HepG2 (cell line): Measurements from ENCODE around the gene TTBK1.

Source experiments
- EP300 ChIP-seq, 3 experiments: sonication (generic) in 1 of 3; formaldehyde crosslinking in 1 of 3; IDR thresholded peaks; 2 replicates each; pipeline versions ENCODE4 v1.5.1 to v1.6.1; 2011 to 2020; ENCODE audit warnings: low read depth in 2 of 3, low read length in 2 of 3, borderline replicate concordance in 1 of 3, improper control_type of control experiment in 1 of 3, mild to moderate bottlenecking in 1 of 3, missing genetic modification reagents in 1 of 3, moderate library complexity in 1 of 3
- ERF ChIP-seq: IDR thresholded peaks from 2 replicates; pipeline ENCODE4 v1.6.1; 2018; ENCODE audit warnings: missing biosample characterization, missing genetic modification reagents
- POLR2A ChIP-seq, 2 experiments: IDR thresholded peaks; 2 replicates each; pipeline ENCODE4 v1.6.1; 2011; ENCODE audit warnings: low read depth in 2 of 2, low read length in 2 of 2, mild to moderate bottlenecking in 1 of 2, moderate library complexity in 1 of 2; ENCODE audit not compliant: insufficient read depth in 1 of 2
- ZFP90 ChIP-seq: sonication (generic); formaldehyde crosslinking; IDR thresholded peaks from 2 replicates; pipeline ENCODE4 v1.8.0; 2022; ENCODE audit warnings: missing genetic modification reagents, mild to moderate bottlenecking, inconsistent platforms, borderline replicate concordance
- TF ChIP-seq, protein P1 (sequence below): sonication (generic); formaldehyde crosslinking; conservative IDR thresholded peaks from 2 replicates; pipeline ENCODE4 v1.8.1; 2023; ENCODE audit warnings: missing genetic modification reagents
- TF ChIP-seq, protein P2 (sequence below): sonication (generic); formaldehyde crosslinking; IDR thresholded peaks from 2 replicates; pipeline ENCODE4 v1.5.0; 2020; ENCODE audit warnings: mild to moderate bottlenecking, missing genetic modification reagents, moderate library complexity
- TF ChIP-seq, protein P3 (sequence below): IDR thresholded peaks from 2 replicates; pipeline ENCODE4 v1.6.1; 2016; ENCODE audit warnings: missing compliant biosample characterization, missing genetic modification reagents, borderline replicate concordance
- TF ChIP-seq, protein P4 (sequence below): sonication (generic); formaldehyde crosslinking; IDR thresholded peaks from 2 replicates; pipeline ENCODE4 v1.5.0; 2020; ENCODE audit warnings: missing genetic modification reagents, mild to moderate bottlenecking, borderline replicate concordance
- TF ChIP-seq, protein P5 (sequence below): sonication (generic); formaldehyde crosslinking; conservative IDR thresholded peaks from 2 replicates; pipeline ENCODE4 v1.4.0; 2020; ENCODE audit warnings: missing genetic modification reagents

DNA sequence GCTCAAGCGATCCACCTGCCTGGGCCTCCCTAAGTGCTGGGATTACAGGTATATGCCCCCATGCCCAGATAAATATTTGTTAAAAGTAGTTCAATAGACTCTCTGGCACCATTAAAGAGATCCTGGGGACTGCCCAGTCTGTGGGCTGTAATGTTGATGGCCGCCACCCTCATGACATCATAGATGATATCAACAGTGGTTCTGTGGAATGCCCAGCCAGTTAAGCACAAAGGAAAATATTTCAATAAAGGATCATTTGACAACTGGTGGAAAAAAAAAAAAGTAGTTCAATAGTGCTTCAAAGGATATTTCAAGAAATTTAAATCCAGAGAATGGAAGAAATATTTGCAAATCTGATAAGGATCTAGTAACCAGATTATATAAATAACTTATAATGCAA is 66.9 kb downstream of the TTBK1 start:
- TF ChIP-seq POLR2A (IDR thresholded peaks at IDR 0.05; ENCODE audit: insufficient read depth in 1 of 2, low read depth in 2 of 2, low read length in 2 of 2) = no peak
- TF ChIP-seq, protein P1, sequence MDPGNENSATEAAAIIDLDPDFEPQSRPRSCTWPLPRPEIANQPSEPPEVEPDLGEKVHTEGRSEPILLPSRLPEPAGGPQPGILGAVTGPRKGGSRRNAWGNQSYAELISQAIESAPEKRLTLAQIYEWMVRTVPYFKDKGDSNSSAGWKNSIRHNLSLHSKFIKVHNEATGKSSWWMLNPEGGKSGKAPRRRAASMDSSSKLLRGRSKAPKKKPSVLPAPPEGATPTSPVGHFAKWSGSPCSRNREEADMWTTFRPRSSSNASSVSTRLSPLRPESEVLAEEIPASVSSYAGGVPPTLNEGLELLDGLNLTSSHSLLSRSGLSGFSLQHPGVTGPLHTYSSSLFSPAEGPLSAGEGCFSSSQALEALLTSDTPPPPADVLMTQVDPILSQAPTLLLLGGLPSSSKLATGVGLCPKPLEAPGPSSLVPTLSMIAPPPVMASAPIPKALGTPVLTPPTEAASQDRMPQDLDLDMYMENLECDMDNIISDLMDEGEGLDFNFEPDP (CRISPR knock-in tag) = no peak
- TF ChIP-seq, protein P2, sequence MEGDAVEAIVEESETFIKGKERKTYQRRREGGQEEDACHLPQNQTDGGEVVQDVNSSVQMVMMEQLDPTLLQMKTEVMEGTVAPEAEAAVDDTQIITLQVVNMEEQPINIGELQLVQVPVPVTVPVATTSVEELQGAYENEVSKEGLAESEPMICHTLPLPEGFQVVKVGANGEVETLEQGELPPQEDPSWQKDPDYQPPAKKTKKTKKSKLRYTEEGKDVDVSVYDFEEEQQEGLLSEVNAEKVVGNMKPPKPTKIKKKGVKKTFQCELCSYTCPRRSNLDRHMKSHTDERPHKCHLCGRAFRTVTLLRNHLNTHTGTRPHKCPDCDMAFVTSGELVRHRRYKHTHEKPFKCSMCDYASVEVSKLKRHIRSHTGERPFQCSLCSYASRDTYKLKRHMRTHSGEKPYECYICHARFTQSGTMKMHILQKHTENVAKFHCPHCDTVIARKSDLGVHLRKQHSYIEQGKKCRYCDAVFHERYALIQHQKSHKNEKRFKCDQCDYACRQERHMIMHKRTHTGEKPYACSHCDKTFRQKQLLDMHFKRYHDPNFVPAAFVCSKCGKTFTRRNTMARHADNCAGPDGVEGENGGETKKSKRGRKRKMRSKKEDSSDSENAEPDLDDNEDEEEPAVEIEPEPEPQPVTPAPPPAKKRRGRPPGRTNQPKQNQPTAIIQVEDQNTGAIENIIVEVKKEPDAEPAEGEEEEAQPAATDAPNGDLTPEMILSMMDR (CRISPR knock-in tag) = no peak
- no peak for TF ChIP-seq EP300 (IDR thresholded peaks at IDR 0.05; ENCODE audit: low read depth in 2 of 2, low read length in 2 of 2)
- no peak for TF ChIP-seq EP300 (CRISPR knock-in tag; IDR thresholded peaks at IDR 0.05; ENCODE audit: borderline replicate concordance)
- no peak for TF ChIP-seq ZFP90
- TF ChIP-seq, protein P3, sequence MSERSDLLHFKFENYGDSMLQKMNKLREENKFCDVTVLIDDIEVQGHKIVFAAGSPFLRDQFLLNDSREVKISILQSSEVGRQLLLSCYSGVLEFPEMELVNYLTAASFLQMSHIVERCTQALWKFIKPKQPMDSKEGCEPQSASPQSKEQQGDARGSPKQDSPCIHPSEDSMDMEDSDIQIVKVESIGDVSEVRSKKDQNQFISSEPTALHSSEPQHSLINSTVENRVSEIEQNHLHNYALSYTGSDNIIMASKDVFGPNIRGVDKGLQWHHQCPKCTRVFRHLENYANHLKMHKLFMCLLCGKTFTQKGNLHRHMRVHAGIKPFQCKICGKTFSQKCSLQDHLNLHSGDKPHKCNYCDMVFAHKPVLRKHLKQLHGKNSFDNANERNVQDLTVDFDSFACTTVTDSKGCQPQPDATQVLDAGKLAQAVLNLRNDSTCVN (CRISPR knock-in tag) = no peak
- TF ChIP-seq, protein P4, sequence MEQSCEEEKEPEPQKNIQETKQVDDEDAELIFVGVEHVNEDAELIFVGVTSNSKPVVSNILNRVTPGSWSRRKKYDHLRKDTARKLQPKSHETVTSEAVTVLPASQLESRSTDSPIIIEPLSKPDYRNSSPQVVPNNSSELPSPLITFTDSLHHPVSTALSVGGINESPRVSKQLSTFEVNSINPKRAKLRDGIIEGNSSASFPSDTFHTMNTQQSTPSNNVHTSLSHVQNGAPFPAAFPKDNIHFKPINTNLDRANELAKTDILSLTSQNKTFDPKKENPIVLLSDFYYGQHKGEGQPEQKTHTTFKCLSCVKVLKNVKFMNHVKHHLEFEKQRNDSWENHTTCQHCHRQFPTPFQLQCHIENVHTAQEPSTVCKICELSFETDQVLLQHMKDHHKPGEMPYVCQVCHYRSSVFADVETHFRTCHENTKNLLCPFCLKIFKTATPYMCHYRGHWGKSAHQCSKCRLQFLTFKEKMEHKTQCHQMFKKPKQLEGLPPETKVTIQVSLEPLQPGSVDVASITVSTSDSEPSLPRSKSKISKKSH (CRISPR knock-in tag) = no peak
- TF ChIP-seq, protein P5, sequence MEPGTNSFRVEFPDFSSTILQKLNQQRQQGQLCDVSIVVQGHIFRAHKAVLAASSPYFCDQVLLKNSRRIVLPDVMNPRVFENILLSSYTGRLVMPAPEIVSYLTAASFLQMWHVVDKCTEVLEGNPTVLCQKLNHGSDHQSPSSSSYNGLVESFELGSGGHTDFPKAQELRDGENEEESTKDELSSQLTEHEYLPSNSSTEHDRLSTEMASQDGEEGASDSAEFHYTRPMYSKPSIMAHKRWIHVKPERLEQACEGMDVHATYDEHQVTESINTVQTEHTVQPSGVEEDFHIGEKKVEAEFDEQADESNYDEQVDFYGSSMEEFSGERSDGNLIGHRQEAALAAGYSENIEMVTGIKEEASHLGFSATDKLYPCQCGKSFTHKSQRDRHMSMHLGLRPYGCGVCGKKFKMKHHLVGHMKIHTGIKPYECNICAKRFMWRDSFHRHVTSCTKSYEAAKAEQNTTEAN (CRISPR knock-in tag) = no peak
- no peak for TF ChIP-seq ERF (CRISPR knock-in tag)
